BJ (cell line): Measurements from ENCODE around the gene UAP1L1. TPM values are rescaled to one million over a fixed set of nuclear protein-coding genes. Genes with fewer than 3 reads are reported as not detected.

Experiments
- CTCF ChIA-PET: fragments of 350-600 bp; formaldehyde crosslinking; extraction: SDS; loops from one replicate; lab custom pipeline; 2021; ENCODE audit warnings: antibody characterized with exemption, inconsistent platforms; lab: Yijun Ruan, JAX
- POLR2A ChIA-PET: fragments of 300-600 bp; sonication (Branson Sonifier 250); formaldehyde crosslinking; extraction: SDS; loops from one replicate; lab custom pipeline; 2021; ENCODE audit warnings: antibody characterized with exemption; lab: Charles Lee
- DNase-seq: peaks from one replicate; pipeline ENCODE4 v3.0.0-alpha.2; 2011; ENCODE audit warnings: low read depth
- H3K27me3 ChIP-seq: 2 replicates; pipeline ENCODE4 v1.6.0; 2011; ENCODE audit warnings: low read length; ENCODE audit not compliant: control insufficient read depth, insufficient read depth
- H3K36me3 ChIP-seq: 2 replicates; pipeline ENCODE4 v1.5.1; 2011; ENCODE audit warnings: low read length; ENCODE audit not compliant: control insufficient read depth, insufficient read depth
- H3K4me3 ChIP-seq: 2 replicates; pipeline ENCODE4 v1.5.1; 2011; ENCODE audit warnings: low read depth, mild to moderate bottlenecking, control low read depth, low read length
- polyA plus RNA-seq: library from polyadenylated mRNA; depleted of rRNA; stranded (reverse); fragments of >200 nt; gene quantifications from 2 replicates; pipeline ENCODE4 v1.2.3, GENCODE V29; 2011
- TF ChIP-seq, protein P1 (sequence below): IDR thresholded peaks from 2 replicates; pipeline ENCODE4 v1.5.1; 2011; ENCODE audit warnings: low read depth, mild to moderate bottlenecking, control low read depth, inconsistent platforms, low read length, moderate library complexity; ENCODE audit not compliant: insufficient read depth

Gene UAP1L1
- polyA plus RNA-seq, 1 experiment = 5.6 TPM

DNA sequence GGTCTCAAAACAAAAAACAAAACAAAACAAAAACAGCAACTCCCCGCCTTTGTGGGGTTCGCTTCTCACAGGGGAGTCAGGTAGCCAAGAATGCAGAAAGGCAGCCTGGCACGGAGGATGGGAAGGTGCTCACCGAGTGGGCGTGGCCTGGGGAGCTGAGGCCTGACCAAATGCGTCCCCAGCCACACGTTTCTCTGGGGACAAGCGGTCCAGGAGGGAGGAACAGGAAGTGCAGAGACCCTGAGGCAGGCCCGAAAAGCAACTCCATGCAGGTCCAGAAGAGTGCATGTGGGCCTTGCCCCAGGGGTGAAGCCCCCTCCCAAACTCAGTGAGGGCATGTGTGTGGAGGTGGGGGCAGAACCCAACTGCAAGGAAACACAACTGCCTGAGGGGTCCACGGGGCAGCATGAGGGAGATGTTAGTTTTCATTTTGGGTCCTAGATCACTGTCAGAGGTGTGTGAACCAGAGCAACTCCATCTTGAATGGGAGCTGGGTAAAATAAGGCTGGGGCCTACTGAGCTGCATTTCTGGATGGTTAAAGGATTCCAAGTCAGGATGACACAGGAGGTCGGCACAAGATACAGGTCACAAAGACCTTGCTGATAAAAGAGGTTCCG lies 2.6 kb upstream of the UAP1L1 start:
- ChIA-PET POLR2A (no interaction called here), CTCF (interaction anchor here (1.2 to 7.7 kb wide), 2 partner anchors 9 to 39 kb away, joined by 3 to 69 read pairs; no protein-coding TSS in a partner anchor)
- Histone ChIP-seq H3K27me3 (no peaks in the 10 kb centered on the region), H3K36me3 (peaks cover 9% of the 10 kb centered on the region), H3K4me3 (no peak overlapping the region)
- TF ChIP-seq, protein P1, sequence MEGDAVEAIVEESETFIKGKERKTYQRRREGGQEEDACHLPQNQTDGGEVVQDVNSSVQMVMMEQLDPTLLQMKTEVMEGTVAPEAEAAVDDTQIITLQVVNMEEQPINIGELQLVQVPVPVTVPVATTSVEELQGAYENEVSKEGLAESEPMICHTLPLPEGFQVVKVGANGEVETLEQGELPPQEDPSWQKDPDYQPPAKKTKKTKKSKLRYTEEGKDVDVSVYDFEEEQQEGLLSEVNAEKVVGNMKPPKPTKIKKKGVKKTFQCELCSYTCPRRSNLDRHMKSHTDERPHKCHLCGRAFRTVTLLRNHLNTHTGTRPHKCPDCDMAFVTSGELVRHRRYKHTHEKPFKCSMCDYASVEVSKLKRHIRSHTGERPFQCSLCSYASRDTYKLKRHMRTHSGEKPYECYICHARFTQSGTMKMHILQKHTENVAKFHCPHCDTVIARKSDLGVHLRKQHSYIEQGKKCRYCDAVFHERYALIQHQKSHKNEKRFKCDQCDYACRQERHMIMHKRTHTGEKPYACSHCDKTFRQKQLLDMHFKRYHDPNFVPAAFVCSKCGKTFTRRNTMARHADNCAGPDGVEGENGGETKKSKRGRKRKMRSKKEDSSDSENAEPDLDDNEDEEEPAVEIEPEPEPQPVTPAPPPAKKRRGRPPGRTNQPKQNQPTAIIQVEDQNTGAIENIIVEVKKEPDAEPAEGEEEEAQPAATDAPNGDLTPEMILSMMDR = no peak
- no peak for DNase-seq

DNA sequence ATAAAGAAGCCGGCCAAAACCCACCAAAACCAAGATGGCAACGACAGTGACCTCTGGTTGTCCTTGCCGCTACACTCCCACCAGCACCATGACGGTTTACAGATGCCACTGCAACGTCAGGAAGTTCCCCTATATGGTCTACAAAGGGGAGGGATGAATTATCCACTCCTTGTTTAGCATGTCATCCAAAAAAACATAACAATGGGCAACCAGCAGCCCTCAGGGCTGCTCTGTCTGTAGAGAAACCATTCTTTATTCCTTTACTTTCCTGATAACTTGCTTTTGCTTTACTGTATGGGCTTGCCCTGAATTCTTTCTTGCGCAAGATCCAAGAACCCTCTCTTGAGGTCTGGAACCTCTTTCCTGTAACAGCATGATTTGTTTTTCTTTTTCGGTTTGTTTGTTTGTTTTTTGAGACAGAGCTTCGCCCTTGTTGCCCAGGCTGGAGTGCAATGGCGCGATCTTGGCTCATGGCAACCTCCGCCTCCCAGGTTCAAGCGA lies 2.0 kb upstream of the UAP1L1 start:
- peaks cover 12% of the 10 kb centered on the region for H3K36me3 ChIP-seq
- no peak for DNase-seq
- ChIA-PET CTCF (interaction anchor here (0.6 to 7.7 kb wide), 4 partner anchors 9 to 46 kb away, joined by 3 to 69 read pairs (median 6); no protein-coding TSS in a partner anchor), POLR2A (no interaction called here)
- TF ChIP-seq, protein P1 = no peak
- no peak overlapping the region for H3K4me3 ChIP-seq
- H3K27me3 ChIP-seq = no peaks in the 10 kb centered on the region

DNA sequence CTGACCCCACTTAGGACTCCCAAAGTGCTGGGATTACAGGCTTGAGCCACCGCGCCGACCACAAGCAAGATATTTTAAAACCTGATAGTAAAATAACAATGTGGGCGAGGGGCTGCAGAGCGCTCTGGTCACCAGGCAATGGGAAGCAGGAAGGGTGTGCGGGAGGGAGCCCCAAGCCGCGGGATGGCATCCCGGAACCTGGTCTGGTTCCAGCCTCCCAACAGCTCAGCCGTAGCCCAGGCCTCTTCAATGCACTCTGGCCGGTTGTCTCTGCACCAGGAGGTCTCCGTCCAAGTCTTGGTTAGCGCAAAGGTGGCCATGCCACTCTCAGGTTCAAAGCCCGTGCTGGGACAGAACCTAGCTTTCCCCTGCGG lies 694 bp upstream of the UAP1L1 start:
- ChIA-PET POLR2A (no interaction called here), CTCF (interaction anchor here (1.3 to 7.7 kb wide), 3 partner anchors 11 to 47 kb away, joined by 3 to 69 read pairs (median 10); no protein-coding TSS in a partner anchor)
- no peak for DNase-seq
- Histone ChIP-seq H3K4me3 (peak overlapping the region; percentile 75), H3K27me3 (no peaks in the 10 kb centered on the region), H3K36me3 (peaks cover 20% of the 10 kb centered on the region)
- TF ChIP-seq, protein P1 = no peak

DNA sequence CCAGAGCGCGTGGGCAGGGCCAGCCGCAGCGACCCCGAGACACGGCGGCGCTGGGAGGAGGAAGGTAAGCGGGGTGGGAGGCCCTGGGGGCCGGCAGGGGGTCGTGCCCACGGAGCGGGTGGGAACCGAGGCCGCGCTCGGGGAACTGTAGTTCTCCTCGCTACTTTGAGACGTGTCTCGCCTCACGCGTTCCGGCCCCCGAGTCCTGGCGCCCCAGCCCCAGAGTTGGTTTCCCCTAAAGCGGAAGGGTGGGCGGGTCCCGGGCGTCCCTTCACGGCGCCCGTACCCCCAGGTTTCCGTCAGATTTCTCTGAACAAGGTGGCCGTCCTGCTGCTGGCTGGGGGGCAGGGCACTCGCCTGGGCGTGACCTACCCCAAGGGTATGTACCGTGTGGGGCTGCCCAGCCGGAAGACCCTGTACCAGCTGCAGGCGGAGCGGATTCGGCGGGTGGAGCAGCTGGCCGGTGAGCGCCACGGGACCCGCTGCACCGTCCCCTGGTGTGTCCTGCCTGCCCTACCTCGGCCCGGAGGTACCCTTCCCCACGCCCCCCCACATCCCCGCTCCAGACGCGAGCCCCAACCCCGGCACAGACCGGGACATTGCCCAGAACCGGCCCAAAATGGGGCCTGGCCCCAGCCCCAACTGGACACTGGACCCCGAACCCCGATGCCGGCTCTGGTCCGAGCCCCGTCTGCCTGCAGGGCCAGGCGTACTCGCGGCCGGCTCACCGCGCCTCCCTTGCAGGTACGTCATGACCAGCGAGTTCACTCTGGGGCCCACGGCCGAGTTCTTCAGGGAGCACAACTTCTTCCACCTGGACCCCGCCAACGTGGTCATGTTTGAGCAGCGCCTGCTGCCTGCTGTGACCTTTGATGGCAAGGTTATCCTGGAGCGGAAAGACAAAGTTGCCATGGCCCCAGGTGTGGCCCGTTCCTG lies 709 bp downstream of the UAP1L1 start:
- no peaks in the 10 kb centered on the region for H3K27me3 ChIP-seq
- TF ChIP-seq, protein P1 = no peak
- no peak for DNase-seq
- ChIA-PET POLR2A (interaction anchor here (0.7 kb wide), 1 partner anchor 9 kb away, joined by 4 read pairs; the partner anchor contains the start of gene MAN1B1), CTCF (interaction anchor here (0.6 to 7.7 kb wide), 2 partner anchors 12 to 325 kb away, joined by 3 to 69 read pairs; no protein-coding TSS in a partner anchor)
- peak overlapping the region; percentile 75 for H3K4me3 ChIP-seq
- H3K36me3 ChIP-seq = peaks cover 29% of the 10 kb centered on the region
